Vagina (tissue), 2 donors: ENCODE measurements around the gene LDHAL6A. TPM values are rescaled to one million over a fixed set of nuclear protein-coding genes. Genes with fewer than 3 reads are reported as not detected.

Experiments used
- DNase-seq, 2 donors: peaks; one replicate each; pipeline ENCODE4 v3.0.0-alpha.2; 2017; ENCODE audit errors: extremely low spot score in 2 of 2
- H3K27ac ChIP-seq: fragments of 200-600 bp; sonication (generic); one replicate; pipeline ENCODE4 v1.5.1; 2019
- H3K27me3 ChIP-seq: fragments of 200-600 bp; sonication (generic); one replicate; pipeline ENCODE4 v1.5.1; 2019
- H3K36me3 ChIP-seq, 2 donors: fragments of 200-600 bp; sonication (generic); one replicate each; pipeline ENCODE4 v1.5.1; 2017 to 2019
- H3K4me1 ChIP-seq: fragments of 200-600 bp; sonication (generic); one replicate; pipeline ENCODE4 v1.5.1; 2019
- H3K4me3 ChIP-seq, 2 donors: fragments of 200-600 bp; sonication (generic); 1 replicate in 1 of 2; 2 replicates in 1 of 2; pipeline ENCODE4 v1.5.1; 2016 to 2019
- H3K9me3 ChIP-seq: fragments of 200-600 bp; sonication (generic); one replicate; pipeline ENCODE4 v1.5.1; 2019
- CTCF ChIP-seq, 3 experiments: fragments of 450-650 bp in 2 of 3; fragments of 200-600 bp in 1 of 3; sonication (generic) in 1 of 3; IDR thresholded peaks; one replicate each; pipeline ENCODE4 v1.5.1; 2017 to 2019; ENCODE audit warnings: antibody characterized with exemption in 3 of 3, mild to moderate bottlenecking in 2 of 3, moderate library complexity in 2 of 3
- POLR2A ChIP-seq, 2 donors: fragments of 450-650 bp; IDR thresholded peaks; one replicate each; pipeline ENCODE4 v1.6.1; 2017; ENCODE audit warnings: antibody characterized with exemption in 2 of 2, mild to moderate bottlenecking in 2 of 2, moderate library complexity in 2 of 2
- POLR2AphosphoS5 ChIP-seq, 2 donors: sonication (generic); formaldehyde crosslinking; IDR thresholded peaks; one replicate each; pipeline ENCODE4 v1.9.0; 2017; ENCODE audit warnings: antibody characterized with exemption in 2 of 2, mild to moderate bottlenecking in 2 of 2, low read depth in 1 of 2; ENCODE audit not compliant: insufficient read depth in 1 of 2
- intact Hi-C: fragments of 100-400 bp; cut with DNase I; formaldehyde crosslinking; loops from one replicate; pipeline ENCODE4 v1.15.1; 2023
- total RNA-seq: library from RNA; depleted of rRNA; stranded (reverse); fragments of >200 nt; gene quantifications from one replicate; pipeline ENCODE4 v1.2.3, GENCODE V29; 2016

The LDHAL6A gene
- total RNA-seq, 1 donor from 2014 or later = not detected

- Histone ChIP-seq H3K4me3 (no peak overlapping the region), H3K36me3 (peaks cover 0 to 57% of the 10 kb centered on the region in 2 donors), H3K27me3 (no peaks in the 10 kb centered on the region), H3K4me1 (no peaks in the 10 kb centered on the region), H3K27ac (no peak overlapping the region), H3K9me3 (no peaks in the 10 kb centered on the region)
- intact Hi-C loops = no loop called here
- no peak for DNase-seq
- TF ChIP-seq CTCF (IDR thresholded peaks at IDR 0.05) (no peak), POLR2AphosphoS5 (IDR thresholded peaks at IDR 0.05; ENCODE audit: insufficient read depth in 1 of 2, low read depth in 1 of 2) (no peak), POLR2A (IDR thresholded peaks at IDR 0.05) (no peak)
These were observed 30.4 kb downstream of the LDHAL6A start for GRCh38 chr11:18485913-18486528.

- Histone ChIP-seq H3K36me3 (peaks cover 0 to 26% of the 10 kb centered on the region in 2 donors), H3K9me3 (no peaks in the 10 kb centered on the region), H3K27ac (no peak overlapping the region), H3K4me3 (no peak overlapping the region), H3K27me3 (no peaks in the 10 kb centered on the region), H3K4me1 (no peaks in the 10 kb centered on the region)
- TF ChIP-seq POLR2AphosphoS5 (IDR thresholded peaks at IDR 0.05; ENCODE audit: insufficient read depth in 1 of 2, low read depth in 1 of 2) (no peak), CTCF (IDR thresholded peaks at IDR 0.05) (no peak), POLR2A (IDR thresholded peaks at IDR 0.05) (no peak)
- DNase-seq = no peak
- intact Hi-C loops = no loop called here
These were observed 34.7 kb downstream of the LDHAL6A start for GRCh38 chr11:18490319-18490718.

- no peaks in the 10 kb centered on the region for H3K4me1 ChIP-seq
- H3K9me3 ChIP-seq = no peaks in the 10 kb centered on the region
- H3K27ac ChIP-seq = no peak overlapping the region
- TF ChIP-seq CTCF (IDR thresholded peaks at IDR 0.05) (no peak), POLR2A (IDR thresholded peaks at IDR 0.05) (no peak), POLR2AphosphoS5 (IDR thresholded peaks at IDR 0.05; ENCODE audit: insufficient read depth in 1 of 2, low read depth in 1 of 2) (no peak)
- no peaks in the 10 kb centered on the region for H3K27me3 ChIP-seq
- DNase-seq = no peak
- intact Hi-C loops = no loop called here
- H3K36me3 ChIP-seq = peaks cover 0 to 22% of the 10 kb centered on the region in 2 donors
- no peak overlapping the region for H3K4me3 ChIP-seq
These were observed 35.3 kb downstream of the LDHAL6A start for GRCh38 chr11:18490736-18491485.

GRCh38 chr11:18491924-18492323, 36.3 kb downstream of the LDHAL6A start:
- no peaks in the 10 kb centered on the region for H3K9me3 ChIP-seq
- peaks cover 0 to 19% of the 10 kb centered on the region in 2 donors for H3K36me3 ChIP-seq
- H3K4me3 ChIP-seq = no peak overlapping the region
- H3K27me3 ChIP-seq = no peaks in the 10 kb centered on the region
- TF ChIP-seq POLR2AphosphoS5 (IDR thresholded peaks at IDR 0.05; ENCODE audit: insufficient read depth in 1 of 2, low read depth in 1 of 2) (no peak), CTCF (IDR thresholded peaks at IDR 0.05) (no peak)
- no peak overlapping the region for H3K27ac ChIP-seq
- DNase-seq = no peak
- H3K4me1 ChIP-seq = no peaks in the 10 kb centered on the region
- intact Hi-C loops = no loop called here

- Histone ChIP-seq H3K27ac (no peak overlapping the region), H3K36me3 (peaks cover 0 to 16% of the 10 kb centered on the region in 2 donors)
These were observed 37.2 kb downstream of the LDHAL6A start for GRCh38 chr11:18492888-18493287.

More at GRCh38 chr11:18492888-18493287, 37.2 kb downstream of the LDHAL6A start:
- Histone ChIP-seq H3K9me3 (no peaks in the 10 kb centered on the region), H3K4me1 (no peaks in the 10 kb centered on the region), H3K27me3 (no peaks in the 10 kb centered on the region), H3K4me3 (no peak overlapping the region)
- intact Hi-C loops = no loop called here
- TF ChIP-seq POLR2A (IDR thresholded peaks at IDR 0.05) = no peak
- TF ChIP-seq POLR2AphosphoS5 (IDR thresholded peaks at IDR 0.05; ENCODE audit: insufficient read depth in 1 of 2, low read depth in 1 of 2) = no peak
- no peak for DNase-seq
